Body of pancreas (tissue), 4 donors: ENCODE results near the gene TCF21.

Experiments used
- CTCF ChIP-seq, 7 experiments: fragments of 450-650 bp in 4 of 7; fragments of 200-600 bp in 3 of 7; sonication (generic) in 3 of 7; IDR thresholded peaks; one replicate each; pipeline ENCODE4 v1.5.1; 2016 to 2019; ENCODE audit warnings: antibody characterized with exemption in 7 of 7
- POLR2A ChIP-seq, 3 donors: fragments of 450-650 bp; IDR thresholded peaks; one replicate each; pipeline ENCODE4 v1.6.1; 2016; ENCODE audit warnings: antibody characterized with exemption in 3 of 3, mild to moderate bottlenecking in 2 of 3

- no peak for TF ChIP-seq CTCF (IDR thresholded peaks at IDR 0.05)
- TF ChIP-seq POLR2A (IDR thresholded peaks at IDR 0.05), result no peak
Observed at GRCh38 chr6:133896344-133896721, 7.4 kb downstream of the TCF21 start.
